LNCAP (cell line): ENCODE results near the gene PADI2.

Experiments used
- TF ChIP-seq, protein P1 (sequence below): fragments of 450-650 bp; IDR thresholded peaks from 2 replicates; pipeline ENCODE4 v1.5.1; 2017; ENCODE audit warnings: mild to moderate bottlenecking

The PADI2 gene

DNA sequence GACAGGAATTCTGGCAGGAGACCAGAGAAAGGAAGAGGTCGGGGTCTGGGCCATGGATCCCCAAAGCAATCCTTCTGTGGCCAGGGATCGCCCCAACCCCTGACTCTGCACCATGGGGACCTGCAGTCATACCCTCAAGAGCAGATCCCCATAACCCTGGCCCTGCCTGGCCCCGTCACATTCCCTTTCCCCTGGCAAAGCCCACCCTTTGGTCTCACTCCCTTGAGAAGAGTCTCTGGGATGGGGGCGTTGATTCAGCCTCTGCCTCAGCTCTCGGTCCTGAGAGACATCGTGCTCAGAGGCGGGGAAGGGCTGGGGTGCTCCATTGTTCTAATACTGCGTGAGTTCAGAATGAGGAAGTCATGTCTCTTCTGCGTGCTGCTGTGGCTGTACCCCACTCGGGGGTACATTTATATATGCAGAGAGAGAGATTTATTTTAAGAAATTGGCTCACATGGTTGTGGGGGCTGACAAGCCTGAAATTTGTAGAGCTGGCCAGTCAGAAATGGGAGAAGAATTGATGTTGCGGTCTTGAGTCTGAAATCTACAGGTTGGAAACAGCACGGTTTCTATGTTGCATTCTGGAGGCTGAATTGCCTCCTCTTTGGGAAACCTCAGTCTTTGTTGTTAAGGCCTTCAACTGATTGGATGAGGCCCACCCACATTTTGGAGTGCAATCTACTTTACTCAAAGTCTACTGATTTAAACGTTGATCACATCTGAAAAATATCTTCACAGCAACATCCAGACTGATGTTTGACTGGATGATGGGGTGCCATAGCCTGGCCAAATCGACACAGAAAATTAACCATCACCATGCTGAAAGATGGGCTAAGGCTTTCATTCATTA lies 4.2 kb upstream of the PADI2 start:
- TF ChIP-seq, protein P1, sequence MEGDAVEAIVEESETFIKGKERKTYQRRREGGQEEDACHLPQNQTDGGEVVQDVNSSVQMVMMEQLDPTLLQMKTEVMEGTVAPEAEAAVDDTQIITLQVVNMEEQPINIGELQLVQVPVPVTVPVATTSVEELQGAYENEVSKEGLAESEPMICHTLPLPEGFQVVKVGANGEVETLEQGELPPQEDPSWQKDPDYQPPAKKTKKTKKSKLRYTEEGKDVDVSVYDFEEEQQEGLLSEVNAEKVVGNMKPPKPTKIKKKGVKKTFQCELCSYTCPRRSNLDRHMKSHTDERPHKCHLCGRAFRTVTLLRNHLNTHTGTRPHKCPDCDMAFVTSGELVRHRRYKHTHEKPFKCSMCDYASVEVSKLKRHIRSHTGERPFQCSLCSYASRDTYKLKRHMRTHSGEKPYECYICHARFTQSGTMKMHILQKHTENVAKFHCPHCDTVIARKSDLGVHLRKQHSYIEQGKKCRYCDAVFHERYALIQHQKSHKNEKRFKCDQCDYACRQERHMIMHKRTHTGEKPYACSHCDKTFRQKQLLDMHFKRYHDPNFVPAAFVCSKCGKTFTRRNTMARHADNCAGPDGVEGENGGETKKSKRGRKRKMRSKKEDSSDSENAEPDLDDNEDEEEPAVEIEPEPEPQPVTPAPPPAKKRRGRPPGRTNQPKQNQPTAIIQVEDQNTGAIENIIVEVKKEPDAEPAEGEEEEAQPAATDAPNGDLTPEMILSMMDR: no peak

DNA sequence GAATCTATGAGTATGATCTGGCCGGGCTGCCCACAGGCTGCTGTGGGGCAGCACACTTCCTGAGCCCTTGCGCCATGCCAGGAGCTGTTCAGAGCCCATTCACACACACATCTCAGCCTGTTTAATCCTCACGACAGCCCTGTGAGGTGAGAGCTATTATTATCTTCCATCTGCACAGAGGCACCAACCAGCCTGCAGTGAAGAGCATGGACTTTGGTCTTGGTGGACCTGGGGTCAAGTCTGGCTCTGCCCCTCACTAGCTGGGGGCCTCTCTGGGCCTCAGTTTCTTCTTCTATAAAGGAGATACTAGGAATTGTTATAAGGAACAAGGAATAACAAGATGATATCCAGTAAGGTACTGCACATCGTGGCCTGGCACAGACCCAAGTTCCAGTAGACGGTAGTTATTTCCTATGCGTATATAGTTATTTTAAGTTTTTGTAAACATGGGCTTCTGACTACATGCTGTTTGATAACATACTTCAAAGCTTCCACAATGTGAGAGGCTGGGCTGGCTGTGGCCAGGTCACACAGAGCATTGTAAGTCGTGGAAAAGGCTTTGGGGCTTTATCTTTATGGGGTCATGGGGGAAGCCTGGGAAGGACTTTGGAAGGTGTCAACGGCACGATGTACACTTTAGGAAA lies 3.4 kb upstream of the PADI2 start:
- TF ChIP-seq, protein P1: no peak

GRCh38 chr1:17121881-17122280 lies 2.6 kb upstream of the PADI2 start:
- TF ChIP-seq, protein P1: no peak

DNA sequence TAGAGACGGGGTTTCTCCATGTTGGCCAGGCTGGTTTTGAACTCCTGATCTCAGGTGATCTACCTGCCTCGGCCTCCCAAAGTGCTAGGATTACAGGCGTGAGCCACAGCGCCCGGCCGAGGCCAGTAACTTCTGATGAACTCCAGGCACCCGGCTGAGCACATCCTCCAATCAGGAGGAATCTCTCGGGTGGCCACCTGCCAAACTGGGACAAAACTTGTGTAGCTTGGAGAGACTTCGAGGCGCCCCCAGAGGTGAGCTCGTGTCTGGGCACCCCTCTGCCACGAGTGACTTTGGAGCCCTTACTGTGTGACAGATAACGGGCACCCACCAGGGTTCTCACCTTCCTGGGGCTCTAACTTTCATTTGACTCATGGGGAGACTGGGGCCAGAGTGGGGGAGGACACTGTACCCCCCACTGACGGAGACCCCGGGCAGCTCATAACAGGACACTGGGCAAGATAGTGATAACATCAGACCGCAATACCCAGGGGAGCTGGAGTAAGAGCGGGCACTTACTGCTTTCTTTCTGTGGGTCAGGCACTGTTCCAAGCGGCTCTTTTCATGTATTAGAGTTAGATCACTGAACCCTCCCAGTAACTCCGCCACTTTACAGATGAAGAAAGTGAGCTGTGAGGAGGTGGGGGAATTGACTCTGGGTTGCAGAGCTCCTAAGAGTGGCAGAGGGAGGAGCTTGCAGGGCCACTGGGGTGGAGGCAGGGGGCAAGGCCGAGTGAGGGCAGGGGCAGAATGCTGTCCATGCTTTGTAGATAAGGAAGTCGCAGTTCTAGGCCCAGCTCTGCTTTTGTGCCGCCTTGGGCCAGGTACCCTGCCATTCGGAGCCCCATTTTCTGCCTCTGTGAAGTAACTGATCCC lies 1.9 kb upstream of the PADI2 start:
- TF ChIP-seq, protein P1: no peak

- TF ChIP-seq, protein P1: no peak
These were observed 1.2 kb upstream of the PADI2 start for GRCh38 chr1:17120481-17120877.

GRCh38 chr1:17119773-17120480 lies 676 bp upstream of the PADI2 start:
- TF ChIP-seq, protein P1: no peak

DNA sequence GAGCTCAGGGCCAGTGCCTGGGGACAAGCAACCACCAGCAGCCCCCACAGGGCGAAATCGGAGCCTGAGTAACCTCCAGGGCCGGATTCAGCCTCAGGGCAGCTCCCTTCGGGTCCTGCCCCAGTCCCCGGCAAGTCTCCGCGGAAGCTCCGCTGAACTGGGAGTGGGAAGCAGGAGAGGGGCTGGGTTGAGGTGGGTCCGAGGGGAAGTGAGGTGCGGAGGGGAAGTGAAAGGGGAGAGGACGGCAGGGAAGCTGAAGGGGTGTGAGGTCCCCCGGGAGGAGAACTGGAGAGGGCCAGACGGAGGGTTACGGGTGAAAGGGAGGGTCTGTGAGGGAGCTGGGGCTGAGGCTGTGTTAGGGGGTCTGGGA lies 560 bp downstream of the PADI2 start:
- TF ChIP-seq, protein P1: no peak
